Measurements from ENCODE around the gene ABCF2. TPM values are rescaled to one million over a fixed set of nuclear protein-coding genes. Genes with fewer than 3 reads are reported as not detected.

Gene ABCF2
- polyA plus RNA-seq (2013, experiment 1 of 2), result 36.4 TPM
- polyA plus RNA-seq (2013, experiment 2 of 2), result 36.2 TPM

DNA sequence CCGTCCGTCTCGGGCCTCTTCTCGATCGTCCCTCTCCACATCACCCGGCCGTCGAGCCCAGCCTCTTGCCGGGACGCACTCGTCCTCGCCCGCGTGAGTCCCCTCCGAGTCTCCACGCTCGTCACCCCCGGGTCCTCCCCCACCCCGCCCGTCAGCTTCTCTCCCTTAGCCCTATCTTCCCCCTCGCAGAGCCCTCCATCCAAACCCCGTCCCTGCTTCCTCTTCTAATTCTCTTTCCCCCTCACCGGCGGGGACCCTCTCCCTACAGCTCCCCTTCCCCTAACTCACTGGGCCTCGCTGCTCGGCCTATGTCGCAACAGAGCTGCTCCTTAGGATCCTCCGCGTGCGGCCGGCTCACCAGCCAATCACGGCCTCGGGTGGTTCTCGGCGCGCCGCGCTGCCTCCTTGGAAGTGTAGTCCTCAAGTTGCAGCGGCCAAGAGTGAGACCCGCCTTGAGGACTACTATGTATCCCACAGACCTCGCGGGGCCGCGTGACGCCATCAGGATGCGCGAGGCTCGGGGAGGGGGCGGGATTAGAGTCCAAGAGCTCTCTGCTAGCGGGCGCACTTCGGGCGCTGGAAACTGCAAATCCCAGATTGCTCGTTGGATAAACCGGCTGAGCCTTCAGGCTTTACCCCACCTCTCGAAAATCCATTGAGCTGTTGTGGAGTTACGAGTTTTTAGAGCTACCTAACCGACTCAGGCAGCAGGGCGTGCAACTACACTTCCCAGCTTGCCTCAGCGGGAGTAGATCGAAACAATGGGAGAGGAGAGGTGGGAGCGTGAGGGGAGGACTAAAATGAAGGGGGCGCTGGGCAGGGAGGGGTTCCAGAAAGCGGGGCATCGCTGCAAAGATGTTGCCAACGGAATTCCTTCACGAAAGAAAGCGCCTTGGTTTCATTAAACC lies at the start of gene ABCF2:
Gene ABCF2 (minus strand): TSS at position 331 of the 908 bp plus-strand sequence. CDS start 747 bp downstream, outside the sequence.
- Histone ChIP-seq H3K79me2 (ENCODE audit: control insufficient read depth, insufficient read depth, low read length) (peaks cover 15% of the 10 kb centered on the region), H3K4me1 (ENCODE audit: control insufficient read depth, low read depth, low read length) (peaks cover 6% of the 10 kb centered on the region), H3K23ac (ENCODE audit: low read length) (peak within 1 kb of the TSS; percentile 83), H3K56ac (ENCODE audit: low read length) (peak within 1 kb of the TSS; percentile 95), H2BK5ac (ENCODE audit: low read length) (peak within 1 kb of the TSS; percentile 20), H3K9ac (ENCODE audit: low read length) (peak within 1 kb of the TSS; percentile 93), H3K18ac (ENCODE audit: low read length) (peak within 1 kb of the TSS; percentile 54), H4K8ac (ENCODE audit: low read depth, low read length) (peak within 1 kb of the TSS; percentile 82), H2BK15ac (replicated peaks; ENCODE audit: low read depth) (no peak within 1 kb of the TSS), H4K5ac (ENCODE audit: low read length) (peak within 1 kb of the TSS; percentile 56), H3K79me1 (ENCODE audit: low read length) (peaks cover 11% of the 10 kb centered on the region), H3K27me3 (ENCODE audit: insufficient read depth, low read length, poor library complexity) (no peaks in the 10 kb centered on the region), H2AK5ac (ENCODE audit: low read length) (no peak within 1 kb of the TSS), H2BK120ac (ENCODE audit: low read depth, low read length) (no peak within 1 kb of the TSS), H3K36me3 (ENCODE audit: control insufficient read depth, insufficient read depth, low read length) (peaks cover 5% of the 10 kb centered on the region), H3K4ac (ENCODE audit: low read depth, low read length) (peak within 1 kb of the TSS; percentile 27), H3K4me3 (ENCODE audit: low read length) (peak within 1 kb of the TSS; percentile 89), H3K4me2 (ENCODE audit: low read length) (peak within 1 kb of the TSS; percentile 68), H3K27ac (ENCODE audit: low read depth, low read length) (peak within 1 kb of the TSS; percentile 96)
- peak; percentile 100 for DNase-seq
- WGBS (ENCODE audit: extremely low coverage, insufficient coverage, low lambda C conversion rate), result no CpG with 5 or more reads among the region's 68 CpGs

DNA sequence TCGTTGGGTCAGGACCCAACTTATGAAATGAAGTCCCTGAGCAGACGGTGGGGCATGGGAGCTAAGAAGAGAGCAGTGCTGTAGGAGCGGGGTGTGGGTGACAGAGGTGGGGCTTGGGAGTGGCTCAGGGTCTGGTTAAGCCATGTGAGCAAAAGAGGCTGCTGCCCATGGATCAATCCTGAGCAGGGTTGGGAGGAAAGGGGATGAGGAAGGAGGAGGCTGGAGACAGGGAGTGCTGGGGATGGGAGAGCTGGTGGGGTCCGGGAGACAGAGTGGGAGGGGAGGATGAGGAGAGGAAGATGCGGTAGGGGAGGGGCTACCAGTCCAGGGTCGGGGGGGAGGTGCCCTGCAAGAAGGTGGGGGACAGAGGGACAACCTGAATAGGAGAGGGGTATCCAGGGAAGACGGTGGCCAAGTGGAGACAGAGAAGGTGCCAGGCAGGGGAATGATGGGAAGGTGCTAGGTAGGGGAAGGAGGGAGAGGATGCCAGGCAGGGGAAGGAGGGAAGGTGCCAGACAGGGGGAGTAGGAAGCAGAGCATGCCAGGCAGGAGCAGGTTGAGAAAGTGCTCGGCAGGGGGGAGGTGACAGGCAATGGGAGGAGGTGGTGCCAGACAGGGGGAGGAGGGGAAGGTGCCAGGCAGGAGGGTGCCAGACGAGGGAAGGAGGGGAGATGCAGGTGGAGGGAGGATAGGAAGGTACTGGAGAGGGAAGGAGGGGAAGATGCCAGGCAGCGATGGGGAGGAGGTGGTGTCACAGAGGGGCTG lies 49.0 kb upstream of the ABCF2 start:
- no peak overlapping the region for H4K5ac ChIP-seq (ENCODE audit: low read length)
- no peaks in the 10 kb centered on the region for H3K36me3 ChIP-seq (ENCODE audit: control insufficient read depth, insufficient read depth, low read length)
- peak; percentile 71 for DNase-seq
- no peaks in the 10 kb centered on the region for H3K79me2 ChIP-seq (ENCODE audit: control insufficient read depth, insufficient read depth, low read length)
- no peak overlapping the region for H2BK15ac ChIP-seq (replicated peaks; ENCODE audit: low read depth)
- no peak overlapping the region for H3K27ac ChIP-seq (ENCODE audit: low read depth, low read length)
- peak overlapping the region; percentile 67 for H3K56ac ChIP-seq (ENCODE audit: low read length)
- H2BK120ac ChIP-seq (ENCODE audit: low read depth, low read length), result no peak overlapping the region
- H3K18ac ChIP-seq (ENCODE audit: low read length), result no peak overlapping the region
- H3K4me3 ChIP-seq (ENCODE audit: low read length), result no peak overlapping the region
- peak overlapping the region; percentile 5 for H2BK5ac ChIP-seq (ENCODE audit: low read length)
- H3K4me1 ChIP-seq (ENCODE audit: control insufficient read depth, low read depth, low read length), result peaks cover 4% of the 10 kb centered on the region
- peak overlapping the region; percentile 27 for H2AK5ac ChIP-seq (ENCODE audit: low read length)
- H3K79me1 ChIP-seq (ENCODE audit: low read length), result no peaks in the 10 kb centered on the region
- H3K27me3 ChIP-seq (ENCODE audit: insufficient read depth, low read length, poor library complexity), result no peaks in the 10 kb centered on the region
- no peak overlapping the region for H3K23ac ChIP-seq (ENCODE audit: low read length)
- no peak overlapping the region for H4K8ac ChIP-seq (ENCODE audit: low read depth, low read length)
- H3K9ac ChIP-seq (ENCODE audit: low read length), result no peak overlapping the region
- H3K4me2 ChIP-seq (ENCODE audit: low read length), result no peak overlapping the region
- no CpG with 5 or more reads among the region's 10 CpGs for WGBS (ENCODE audit: extremely low coverage, insufficient coverage, low lambda C conversion rate)
- H3K4ac ChIP-seq (ENCODE audit: low read depth, low read length), result no peak overlapping the region

GRCh38 chr7:151274936-151275812 lies 48.2 kb upstream of the ABCF2 start:
- no peaks in the 10 kb centered on the region for H3K27me3 ChIP-seq (ENCODE audit: insufficient read depth, low read length, poor library complexity)
- no CpG with 5 or more reads among the region's 17 CpGs for WGBS (ENCODE audit: extremely low coverage, insufficient coverage, low lambda C conversion rate)
- H3K27ac ChIP-seq (ENCODE audit: low read depth, low read length), result no peak overlapping the region
- no peak overlapping the region for H4K8ac ChIP-seq (ENCODE audit: low read depth, low read length)
- H2AK5ac ChIP-seq (ENCODE audit: low read length), result peak overlapping the region; percentile 28
- no peaks in the 10 kb centered on the region for H3K36me3 ChIP-seq (ENCODE audit: control insufficient read depth, insufficient read depth, low read length)
- H3K79me1 ChIP-seq (ENCODE audit: low read length), result no peaks in the 10 kb centered on the region
- H3K4me2 ChIP-seq (ENCODE audit: low read length), result no peak overlapping the region
- H2BK15ac ChIP-seq (replicated peaks; ENCODE audit: low read depth), result no peak overlapping the region
- no peak overlapping the region for H4K5ac ChIP-seq (ENCODE audit: low read length)
- peaks cover 4% of the 10 kb centered on the region for H3K4me1 ChIP-seq (ENCODE audit: control insufficient read depth, low read depth, low read length)
- H3K56ac ChIP-seq (ENCODE audit: low read length), result peak overlapping the region; percentile 67
- DNase-seq, result no peak
- no peaks in the 10 kb centered on the region for H3K79me2 ChIP-seq (ENCODE audit: control insufficient read depth, insufficient read depth, low read length)
- no peak overlapping the region for H3K18ac ChIP-seq (ENCODE audit: low read length)
- H3K9ac ChIP-seq (ENCODE audit: low read length), result no peak overlapping the region
- H2BK120ac ChIP-seq (ENCODE audit: low read depth, low read length), result no peak overlapping the region
- no peak overlapping the region for H3K4me3 ChIP-seq (ENCODE audit: low read length)
- no peak overlapping the region for H3K4ac ChIP-seq (ENCODE audit: low read depth, low read length)
- H3K23ac ChIP-seq (ENCODE audit: low read length), result peak overlapping the region; percentile 69
- peak overlapping the region; percentile 5 for H2BK5ac ChIP-seq (ENCODE audit: low read length)

DNA sequence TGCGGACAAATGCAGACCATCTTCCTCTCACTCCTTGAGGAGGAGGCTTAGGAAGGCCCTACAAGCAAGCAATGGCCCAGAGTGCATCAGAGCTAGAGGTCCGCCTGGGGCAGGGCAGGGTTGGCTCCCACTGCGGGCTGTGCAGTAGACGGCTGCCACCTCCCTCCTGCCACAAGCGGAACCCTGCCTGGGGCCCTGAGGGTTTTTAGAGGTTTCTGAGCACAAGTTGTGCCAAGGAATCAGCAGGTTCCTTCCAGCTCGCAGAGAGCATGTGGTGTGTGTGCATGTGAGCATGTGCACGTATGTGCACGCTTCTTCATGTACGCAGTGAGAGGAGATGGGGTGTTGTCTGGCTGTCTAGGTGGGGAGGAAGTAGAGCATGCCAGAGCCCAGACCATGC lies 47.4 kb upstream of the ABCF2 start:
- Histone ChIP-seq H3K27ac (ENCODE audit: low read depth, low read length) (no peak overlapping the region), H3K4me3 (ENCODE audit: low read length) (no peak overlapping the region), H2BK15ac (replicated peaks; ENCODE audit: low read depth) (no peak overlapping the region), H2BK120ac (ENCODE audit: low read depth, low read length) (no peak overlapping the region), H3K27me3 (ENCODE audit: insufficient read depth, low read length, poor library complexity) (no peaks in the 10 kb centered on the region), H3K9ac (ENCODE audit: low read length) (no peak overlapping the region), H3K18ac (ENCODE audit: low read length) (no peak overlapping the region), H3K23ac (ENCODE audit: low read length) (no peak overlapping the region), H3K79me2 (ENCODE audit: control insufficient read depth, insufficient read depth, low read length) (no peaks in the 10 kb centered on the region), H2AK5ac (ENCODE audit: low read length) (peak overlapping the region; percentile 28), H4K5ac (ENCODE audit: low read length) (no peak overlapping the region), H3K4me2 (ENCODE audit: low read length) (no peak overlapping the region), H4K8ac (ENCODE audit: low read depth, low read length) (no peak overlapping the region), H3K4ac (ENCODE audit: low read depth, low read length) (no peak overlapping the region), H3K4me1 (ENCODE audit: control insufficient read depth, low read depth, low read length) (peaks cover 4% of the 10 kb centered on the region), H2BK5ac (ENCODE audit: low read length) (no peak overlapping the region), H3K79me1 (ENCODE audit: low read length) (no peaks in the 10 kb centered on the region), H3K36me3 (ENCODE audit: control insufficient read depth, insufficient read depth, low read length) (no peaks in the 10 kb centered on the region), H3K56ac (ENCODE audit: low read length) (no peak overlapping the region)
- no peak for DNase-seq
- WGBS (ENCODE audit: extremely low coverage, insufficient coverage, low lambda C conversion rate), result no CpG with 5 or more reads among the region's 9 CpGs

- Histone ChIP-seq H3K4ac (ENCODE audit: low read depth, low read length) (no peak overlapping the region), H3K4me3 (ENCODE audit: low read length) (no peak overlapping the region), H3K56ac (ENCODE audit: low read length) (no peak overlapping the region), H2BK5ac (ENCODE audit: low read length) (no peak overlapping the region), H3K36me3 (ENCODE audit: control insufficient read depth, insufficient read depth, low read length) (no peaks in the 10 kb centered on the region), H3K27me3 (ENCODE audit: insufficient read depth, low read length, poor library complexity) (no peaks in the 10 kb centered on the region), H3K79me2 (ENCODE audit: control insufficient read depth, insufficient read depth, low read length) (no peaks in the 10 kb centered on the region), H3K27ac (ENCODE audit: low read depth, low read length) (no peak overlapping the region), H4K8ac (ENCODE audit: low read depth, low read length) (no peak overlapping the region), H3K79me1 (ENCODE audit: low read length) (no peaks in the 10 kb centered on the region), H3K23ac (ENCODE audit: low read length) (no peak overlapping the region), H3K4me1 (ENCODE audit: control insufficient read depth, low read depth, low read length) (peaks cover 4% of the 10 kb centered on the region), H2BK15ac (replicated peaks; ENCODE audit: low read depth) (no peak overlapping the region), H3K4me2 (ENCODE audit: low read length) (no peak overlapping the region), H2AK5ac (ENCODE audit: low read length) (no peak overlapping the region), H3K18ac (ENCODE audit: low read length) (no peak overlapping the region), H4K5ac (ENCODE audit: low read length) (no peak overlapping the region), H3K9ac (ENCODE audit: low read length) (no peak overlapping the region), H2BK120ac (ENCODE audit: low read depth, low read length) (no peak overlapping the region)
- WGBS (ENCODE audit: extremely low coverage, insufficient coverage, low lambda C conversion rate), result no CpG with 5 or more reads among the region's 9 CpGs
- no peak for DNase-seq
Measured at GRCh38 chr7:151273651-151274390, 46.8 kb upstream of the ABCF2 start.

Data from mesendoderm (in vitro differentiated cells).